Muscle of arm (tissue), 12 donors: ENCODE measurements around the gene PLIN1. TPM values are rescaled to one million over a fixed set of nuclear protein-coding genes. Genes with fewer than 3 reads are reported as not detected.

Experiments
- DNase-seq: peaks from one replicate; pipeline ENCODE4 v3.0.0-alpha.2; 2013
- polyA plus RNA-seq, 12 donors: library from polyadenylated mRNA; unstranded; fragments of 120-200 nt; gene quantifications; one replicate each; pipeline ENCODE4 v1.2.1, GENCODE V29; 2013; ENCODE audit not compliant: insufficient read length in 12 of 12

The PLIN1 gene
- polyA plus RNA-seq, 12 donors = 0.08 to 0.80 (median 0.41) TPM; not detected in 3

- no peak for DNase-seq
Measured at GRCh38 chr15:89628806-89629715, 50.1 kb downstream of the PLIN1 start.

- DNase-seq = no peak
Measured at GRCh38 chr15:89628301-89628700, 50.9 kb downstream of the PLIN1 start.

- DNase-seq = no peak
Measured at GRCh38 chr15:89627256-89627970, 51.8 kb downstream of the PLIN1 start.

- DNase-seq = no peak
Measured at GRCh38 chr15:89625716-89626115, 53.5 kb downstream of the PLIN1 start.

- no peak for DNase-seq
Measured at GRCh38 chr15:89623165-89623564, 56.0 kb downstream of the PLIN1 start.

GRCh38 chr15:89621547-89621946 is 57.6 kb downstream of the PLIN1 start:
- no peak for DNase-seq

GRCh38 chr15:89616228-89616627 is 62.9 kb downstream of the PLIN1 start:
- no peak for DNase-seq

GRCh38 chr15:89615135-89615534 is 64.0 kb downstream of the PLIN1 start:
- DNase-seq = no peak

Other genes starting within 250 kb of the PLIN1 start
- 1 to 10 TPM in 1 of 12 donors, under 1 TPM in 2, not detected in 9; 0.45 to 3.2 (median 0.80) TPM for gene RHCG, start 182.8 kb downstream of the PLIN1 start, polyA plus RNA-seq
- 1 to 10 TPM in 11 of 12 donors, not detected in 1; 2.6 to 9.6 (median 4.9) TPM for gene TICRR, start 103.9 kb downstream of the PLIN1 start, polyA plus RNA-seq
- gene KIF7, start 23.9 kb downstream of the PLIN1 start, polyA plus RNA-seq = 10 to 100 TPM in 1 of 12 donors, 1 to 10 TPM in 10, not detected in 1; 4.2 to 11.1 (median 5.6) TPM
- 1 to 10 TPM in 10 of 12 donors, not detected in 2; 4.4 to 7.9 (median 6.1) TPM for gene PEX11A, start 11.4 kb upstream of the PLIN1 start, polyA plus RNA-seq
- under 1 TPM in 8 of 12 donors, not detected in 4; 0.12 to 0.39 (median 0.23) TPM for gene WDR93, start 11.4 kb upstream of the PLIN1 start, polyA plus RNA-seq
- gene MESP1, start 71.9 kb upstream of the PLIN1 start, polyA plus RNA-seq = 1 to 10 TPM in 3 of 12 donors, under 1 TPM in 4, not detected in 5; 0.23 to 1.5 (median 0.97) TPM
- 1 to 10 TPM in 1 of 12 donors, under 1 TPM in 7, not detected in 4; 0.11 to 1.0 (median 0.40) TPM for gene MESP2, start 97.0 kb upstream of the PLIN1 start, polyA plus RNA-seq
- 100 to 1,000 TPM in 1 of 12 donors, 10 to 100 TPM in 2, 1 to 10 TPM in 8, not detected in 1; 5.5 to 136 (median 7.3) TPM for gene ANPEP, start 135.5 kb upstream of the PLIN1 start, polyA plus RNA-seq
- 10 to 100 TPM in 11 of 12 donors, not detected in 1; 12.1 to 36.4 (median 28.5) TPM for gene AP3S2, start 214.6 kb upstream of the PLIN1 start, polyA plus RNA-seq
- 10 to 100 TPM in 11 of 12 donors, not detected in 1; 13.7 to 27.1 (median 17.7) TPM for gene ARPIN, start 233.6 kb upstream of the PLIN1 start, polyA plus RNA-seq